BE2C (cell line): ENCODE data around the gene IGFBP2.

ENCODE experiments used
- DNase-seq: peaks from one replicate; pipeline ENCODE4 v3.0.0-alpha.2; 2020
- H3K27me3 ChIP-seq: fragments of 250-450 bp; sonication (Bioruptor Pico); 2 replicates; pipeline ENCODE4 v1.5.1; 2020; ENCODE audit warnings: mild to moderate bottlenecking
- H3K36me3 ChIP-seq: fragments of 250-450 bp; sonication (Bioruptor Pico); 2 replicates; pipeline ENCODE4 v1.5.1; 2020; ENCODE audit warnings: mild to moderate bottlenecking
- H3K4me1 ChIP-seq: fragments of 250-450 bp; sonication (Bioruptor Pico); 2 replicates; pipeline ENCODE4 v1.5.1; 2020
- H3K4me3 ChIP-seq: 2 replicates; pipeline ENCODE4 v1.5.1; 2011; ENCODE audit warnings: low read depth, low read length
- H3K9me3 ChIP-seq: fragments of 250-450 bp; sonication (Bioruptor Pico); 2 replicates; pipeline ENCODE4 v1.5.1; 2020
- TF ChIP-seq, protein P1 (sequence below): IDR thresholded peaks from 2 replicates; pipeline ENCODE4 v1.5.1; 2012; ENCODE audit warnings: mild to moderate bottlenecking, low read depth, low read length

Gene IGFBP2

DNA sequence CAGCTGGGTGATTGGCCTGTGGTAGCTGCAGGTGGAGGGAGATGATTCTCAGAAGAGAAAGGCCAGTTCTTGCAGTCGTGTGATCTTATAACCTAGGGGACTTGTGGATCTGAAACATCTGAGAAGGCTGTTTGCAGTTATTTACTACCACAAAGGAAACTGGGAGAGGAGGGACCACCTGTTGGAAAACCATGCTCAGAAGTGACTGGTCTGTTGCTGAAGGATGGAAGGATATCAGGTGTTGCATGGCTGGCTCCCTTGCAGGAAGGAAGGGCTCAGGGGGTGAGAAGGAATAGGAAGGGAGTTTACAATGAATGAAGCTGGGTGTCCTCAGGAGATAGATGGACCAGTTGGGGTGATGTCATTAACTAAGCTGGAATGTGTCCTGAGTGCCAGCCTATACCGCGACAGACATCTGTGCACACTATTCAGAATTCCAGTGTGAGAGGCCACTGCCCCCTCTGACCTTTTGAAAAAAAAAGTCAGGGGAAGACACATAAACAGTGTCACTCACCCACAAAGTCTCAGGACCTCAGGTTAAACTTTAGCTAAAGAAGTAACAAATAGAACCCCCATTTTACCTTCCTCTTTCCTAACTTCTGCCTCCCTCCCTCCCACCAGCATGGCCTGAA lies 17.5 kb downstream of the IGFBP2 start:
- Histone ChIP-seq H3K4me1 (no peaks in the 10 kb centered on the region), H3K36me3 (peaks cover 4% of the 10 kb centered on the region), H3K9me3 (no peaks in the 10 kb centered on the region), H3K4me3 (no peak overlapping the region), H3K27me3 (no peaks in the 10 kb centered on the region)
- TF ChIP-seq, protein P1, sequence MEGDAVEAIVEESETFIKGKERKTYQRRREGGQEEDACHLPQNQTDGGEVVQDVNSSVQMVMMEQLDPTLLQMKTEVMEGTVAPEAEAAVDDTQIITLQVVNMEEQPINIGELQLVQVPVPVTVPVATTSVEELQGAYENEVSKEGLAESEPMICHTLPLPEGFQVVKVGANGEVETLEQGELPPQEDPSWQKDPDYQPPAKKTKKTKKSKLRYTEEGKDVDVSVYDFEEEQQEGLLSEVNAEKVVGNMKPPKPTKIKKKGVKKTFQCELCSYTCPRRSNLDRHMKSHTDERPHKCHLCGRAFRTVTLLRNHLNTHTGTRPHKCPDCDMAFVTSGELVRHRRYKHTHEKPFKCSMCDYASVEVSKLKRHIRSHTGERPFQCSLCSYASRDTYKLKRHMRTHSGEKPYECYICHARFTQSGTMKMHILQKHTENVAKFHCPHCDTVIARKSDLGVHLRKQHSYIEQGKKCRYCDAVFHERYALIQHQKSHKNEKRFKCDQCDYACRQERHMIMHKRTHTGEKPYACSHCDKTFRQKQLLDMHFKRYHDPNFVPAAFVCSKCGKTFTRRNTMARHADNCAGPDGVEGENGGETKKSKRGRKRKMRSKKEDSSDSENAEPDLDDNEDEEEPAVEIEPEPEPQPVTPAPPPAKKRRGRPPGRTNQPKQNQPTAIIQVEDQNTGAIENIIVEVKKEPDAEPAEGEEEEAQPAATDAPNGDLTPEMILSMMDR = no peak
- no peak for DNase-seq

DNA sequence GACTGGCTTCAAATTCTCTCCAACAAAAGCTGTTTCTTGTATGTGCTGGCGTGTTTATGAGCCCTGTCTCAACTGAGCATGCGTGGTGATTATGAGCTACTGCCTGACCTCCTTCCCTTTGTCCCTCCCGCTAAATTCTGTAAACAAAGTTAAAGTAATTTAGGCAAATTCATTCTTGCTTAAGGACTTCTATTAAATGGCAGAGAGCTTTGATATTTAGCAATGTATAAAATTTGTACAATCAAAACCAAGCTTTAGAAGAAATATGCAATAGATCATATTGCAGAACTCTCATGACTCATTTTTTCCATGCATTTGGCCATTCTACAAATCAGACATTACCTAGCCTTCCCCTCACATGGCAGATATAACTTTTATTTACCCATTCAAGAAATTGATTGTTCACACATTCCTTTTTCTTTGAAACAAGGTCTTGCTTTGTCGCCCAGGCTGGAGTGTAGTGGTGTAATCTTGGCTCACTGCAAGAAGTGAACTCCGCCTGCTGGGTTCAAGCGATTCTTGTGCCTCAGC lies 18.2 kb downstream of the IGFBP2 start:
- H3K27me3 ChIP-seq = no peaks in the 10 kb centered on the region
- no peak overlapping the region for H3K4me3 ChIP-seq
- H3K36me3 ChIP-seq = peaks cover 4% of the 10 kb centered on the region
- H3K9me3 ChIP-seq = no peaks in the 10 kb centered on the region
- DNase-seq = no peak
- TF ChIP-seq, protein P1 = no peak
- no peaks in the 10 kb centered on the region for H3K4me1 ChIP-seq

GRCh38 chr2:216652566-216652965 lies 19.3 kb downstream of the IGFBP2 start:
- H3K36me3 ChIP-seq = peaks cover 7% of the 10 kb centered on the region
- no peak for DNase-seq
- no peaks in the 10 kb centered on the region for H3K9me3 ChIP-seq
- peaks cover 9% of the 10 kb centered on the region for H3K4me1 ChIP-seq
- no peak overlapping the region for H3K4me3 ChIP-seq
- TF ChIP-seq, protein P1 = no peak
- H3K27me3 ChIP-seq = no peaks in the 10 kb centered on the region

DNA sequence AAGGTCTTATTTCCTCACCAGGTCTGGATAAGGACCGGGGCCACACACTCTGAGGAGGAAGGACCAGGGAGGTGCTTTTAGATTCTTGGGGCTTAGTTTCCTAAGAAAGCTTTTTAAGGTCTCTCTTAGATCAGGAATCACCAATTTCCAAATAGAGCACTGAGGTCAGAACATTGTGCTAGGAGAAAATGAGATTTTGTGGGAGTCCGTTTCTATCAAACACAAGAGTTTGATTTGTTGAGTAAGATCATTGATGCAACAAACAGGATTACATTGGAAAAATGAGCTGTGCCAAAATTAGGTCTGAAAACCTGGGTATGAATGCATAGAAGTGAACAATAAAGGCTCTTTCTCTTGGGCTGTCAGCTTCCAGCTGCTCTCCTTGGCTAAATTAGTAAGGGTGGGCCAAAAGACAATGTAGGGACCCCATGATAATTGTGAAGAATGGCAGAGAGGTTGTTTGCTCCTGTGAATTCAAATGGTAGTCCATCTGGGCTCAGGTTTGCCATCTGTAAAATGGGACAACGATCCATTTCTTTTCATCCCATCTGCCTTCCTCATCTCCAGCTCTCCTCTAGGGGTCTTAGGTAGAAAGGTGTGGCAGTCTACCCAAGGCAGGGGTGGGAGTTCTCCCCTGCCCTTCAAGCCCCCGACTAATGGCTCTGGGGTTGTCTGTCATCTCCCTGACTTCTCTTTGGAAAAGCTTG lies 20.0 kb downstream of the IGFBP2 start:
- Histone ChIP-seq H3K4me1 (peaks cover 13% of the 10 kb centered on the region), H3K9me3 (no peaks in the 10 kb centered on the region), H3K27me3 (no peaks in the 10 kb centered on the region), H3K36me3 (peaks cover 7% of the 10 kb centered on the region), H3K4me3 (no peak overlapping the region)
- TF ChIP-seq, protein P1 = no peak
- DNase-seq = no peak

GRCh38 chr2:216653931-216654365 lies 20.7 kb downstream of the IGFBP2 start:
- Histone ChIP-seq H3K4me3 (no peak overlapping the region), H3K4me1 (peaks cover 13% of the 10 kb centered on the region), H3K9me3 (no peaks in the 10 kb centered on the region), H3K36me3 (peaks cover 12% of the 10 kb centered on the region), H3K27me3 (no peaks in the 10 kb centered on the region)
- TF ChIP-seq, protein P1 = no peak
- DNase-seq = no peak

DNA sequence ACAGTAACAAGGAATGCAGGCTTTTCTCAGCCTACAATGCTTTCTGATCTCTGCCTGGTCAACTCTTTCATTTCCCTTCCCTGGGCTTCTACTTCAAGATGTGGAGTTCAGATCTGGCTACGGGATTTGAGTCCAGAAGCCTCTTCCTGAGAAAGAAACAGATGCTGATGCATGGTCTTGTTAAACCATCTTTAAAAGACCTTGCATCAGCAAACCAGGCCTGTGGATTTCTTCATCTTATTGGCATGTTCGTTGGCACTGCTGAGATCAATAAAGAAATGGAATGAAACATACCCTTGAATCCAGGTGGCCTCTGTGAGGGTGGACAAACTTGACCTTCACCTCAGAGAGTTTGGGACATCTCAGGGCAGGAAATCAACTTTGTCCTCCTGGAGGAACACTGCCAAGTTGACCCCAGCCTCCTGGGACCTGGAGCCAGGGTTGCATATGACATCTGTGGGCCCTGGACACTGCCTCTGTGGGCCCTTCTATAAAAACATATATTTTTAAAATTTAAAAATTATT lies 21.4 kb downstream of the IGFBP2 start:
- Histone ChIP-seq H3K9me3 (no peaks in the 10 kb centered on the region), H3K4me1 (peaks cover 13% of the 10 kb centered on the region), H3K36me3 (peaks cover 12% of the 10 kb centered on the region), H3K27me3 (no peaks in the 10 kb centered on the region), H3K4me3 (no peak overlapping the region)
- DNase-seq = no peak
- TF ChIP-seq, protein P1 = no peak
